H1 (cell line): ENCODE measurements around the gene PAX7. TPM values are rescaled to one million over a fixed set of nuclear protein-coding genes. Genes with fewer than 3 reads are reported as not detected.

Experiments used
- CTCF ChIA-PET: fragments of 300-600 bp; sonication (Branson Sonifier 250); formaldehyde crosslinking; loops from one replicate; lab custom pipeline; 2021; ENCODE audit not compliant: partially characterized antibody; lab: Charles Lee
- POLR2A ChIA-PET: fragments of 300-600 bp; sonication (Branson Sonifier 250); formaldehyde crosslinking; loops from one replicate; lab custom pipeline; 2021; ENCODE audit warnings: inconsistent platforms; ENCODE audit not compliant: partially characterized antibody; lab: Charles Lee
- DNase-seq, 2 experiments: peaks; one replicate each; pipeline versions ENCODE4 v3.0.0 to v3.0.0-alpha.2; 2010 to 2022; ENCODE audit warnings: low spot score in 2 of 2, low read depth in 1 of 2, mixed read lengths in 1 of 2
- FAIRE-seq: peaks from 2 replicates; lab custom pipeline; 2011; peaks lifted over from hg19 to GRCh38; lab: Jason Lieb, UNC
- H2AFZ ChIP-seq: 2 replicates; pipeline ENCODE4 v1.8.1; 2012; ENCODE audit warnings: low read length, inconsistent platforms
- H2AK5ac ChIP-seq: 2 replicates; pipeline ENCODE4 v1.6.1; 2013; ENCODE audit warnings: low read depth, low read length
- H2BK120ac ChIP-seq: replicated peaks from 2 replicates; pipeline ENCODE3; 2013; ENCODE audit warnings: low read depth, low read length, inconsistent platforms
- H2BK12ac ChIP-seq: 2 replicates; pipeline ENCODE4 v1.6.1; 2013; ENCODE audit warnings: low read depth, low read length
- H2BK15ac ChIP-seq: 2 replicates; pipeline ENCODE4 v1.6.1; 2013; ENCODE audit warnings: low read length
- H2BK20ac ChIP-seq: 2 replicates; pipeline ENCODE4 v1.6.1; 2013; ENCODE audit warnings: low read length
- H2BK5ac ChIP-seq: 2 replicates; pipeline ENCODE4 v1.6.1; 2013; ENCODE audit warnings: low read depth, low read length
- H3K14ac ChIP-seq: 2 replicates; pipeline ENCODE4 v1.6.1; 2013; ENCODE audit warnings: inconsistent platforms; ENCODE audit not compliant: insufficient read length
- H3K18ac ChIP-seq: 2 replicates; pipeline ENCODE4 v1.6.1; 2013; ENCODE audit warnings: low read length; ENCODE audit errors: extremely low read depth
- H3K23ac ChIP-seq: 2 replicates; pipeline ENCODE4 v1.6.1; 2013; ENCODE audit warnings: inconsistent platforms; ENCODE audit not compliant: insufficient read length
- H3K23me2 ChIP-seq: 2 replicates; pipeline ENCODE4 v1.6.1; 2013; ENCODE audit warnings: low read depth, low read length
- H3K27ac ChIP-seq: 2 replicates; pipeline ENCODE4 v1.6.1; 2011; ENCODE audit warnings: low read depth, low read length, inconsistent platforms
- H3K27me3 ChIP-seq, 4 experiments: replicated peaks in 1 of 4; 1 replicate in 1 of 4; 2 replicates in 3 of 4; pipeline versions ENCODE4 v1.6.1 to v1.8.1; 2011 to 2013; ENCODE audit warnings: low read length in 3 of 4, mild to moderate bottlenecking in 3 of 4, inconsistent platforms in 2 of 4, mixed read lengths in 2 of 4, moderate library complexity in 1 of 4; ENCODE audit not compliant: control insufficient read depth in 3 of 4, insufficient read depth in 3 of 4; ENCODE audit errors: extremely low read depth in 1 of 4
- H3K36me3 ChIP-seq, 4 experiments: 2 replicates each; pipeline versions ENCODE4 v1.6.1 to v1.8.1; 2011 to 2013; ENCODE audit warnings: mild to moderate bottlenecking in 4 of 4, low read length in 3 of 4, moderate library complexity in 2 of 4, control low read depth in 1 of 4, inconsistent platforms in 1 of 4; ENCODE audit not compliant: insufficient read depth in 4 of 4, control insufficient read depth in 2 of 4
- H3K4ac ChIP-seq: replicated peaks from 2 replicates; pipeline ENCODE3; 2013; ENCODE audit warnings: low read length, low read depth, mixed read lengths, inconsistent platforms; ENCODE audit not compliant: insufficient read length
- H3K4me1 ChIP-seq, 4 experiments: replicated peaks in 1 of 4; 1 replicate in 1 of 4; 2 replicates in 3 of 4; pipeline versions ENCODE4 v1.6.1 to v1.8.1; 2011 to 2013; ENCODE audit warnings: low read length in 3 of 4, inconsistent platforms in 2 of 4, mixed read lengths in 1 of 4; ENCODE audit not compliant: insufficient read depth in 4 of 4, control insufficient read depth in 3 of 4
- H3K4me2 ChIP-seq, 2 experiments: 2 replicates each; pipeline versions ENCODE4 v1.6.1 to v1.8.1; 2011 to 2013; ENCODE audit warnings: low read depth in 2 of 2, low read length in 2 of 2, control low read depth in 1 of 2, inconsistent platforms in 1 of 2, mild to moderate bottlenecking in 1 of 2; ENCODE audit not compliant: insufficient read depth in 1 of 2
- H3K4me3 ChIP-seq, 4 experiments: fragments of 200-600, 300-600 bp in 1 of 4; sonication (generic), shearing (Covaris generic), sonication (Bioruptor Twin) in 1 of 4; 2 replicates each; pipeline versions ENCODE4 v1.5.1 to v1.8.1; 2011 to 2016; ENCODE audit warnings: low read length in 4 of 4, low read depth in 3 of 4, control low read depth in 2 of 4, inconsistent platforms in 2 of 4, mild to moderate bottlenecking in 2 of 4, mixed read lengths in 1 of 4, moderate library complexity in 1 of 4; ENCODE audit not compliant: insufficient read depth in 2 of 4; ENCODE audit errors: extremely low read depth in 1 of 4
- H3K56ac ChIP-seq: replicated peaks from 2 replicates; pipeline ENCODE3; 2013; ENCODE audit warnings: low read depth, mild to moderate bottlenecking, mixed read lengths, low read length, inconsistent platforms; ENCODE audit not compliant: insufficient read length
- H3K79me1 ChIP-seq: 2 replicates; pipeline ENCODE4 v1.6.1; 2013; ENCODE audit warnings: low read depth, low read length, control low read depth
- H3K79me2 ChIP-seq, 2 experiments: 2 replicates each; pipeline versions ENCODE4 v1.6.1 to v1.8.1; 2012 to 2013; ENCODE audit warnings: low read length in 2 of 2, mild to moderate bottlenecking in 2 of 2, inconsistent platforms in 1 of 2; ENCODE audit not compliant: insufficient read depth in 2 of 2, control insufficient read depth in 1 of 2
- H3K9ac ChIP-seq, 4 experiments: replicated peaks in 1 of 4; 1 replicate in 1 of 4; 2 replicates in 3 of 4; pipeline versions ENCODE4 v1.6.1 to v1.8.1; 2011 to 2013; ENCODE audit warnings: low read depth in 3 of 4, low read length in 3 of 4, control low read depth in 2 of 4, mild to moderate bottlenecking in 2 of 4, moderate library complexity in 2 of 4, inconsistent platforms in 1 of 4; ENCODE audit errors: extremely low read depth in 1 of 4
- H3K9me3 ChIP-seq, 2 experiments: 2 replicates each; pipeline versions ENCODE4 v1.6.1 to v1.8.1; 2012 to 2013; ENCODE audit warnings: mild to moderate bottlenecking in 2 of 2, moderate library complexity in 2 of 2, control low read depth in 1 of 2, inconsistent platforms in 1 of 2, low read depth in 1 of 2, low read length in 1 of 2, mixed read lengths in 1 of 2; ENCODE audit not compliant: insufficient read depth in 2 of 2
- H4K20me1 ChIP-seq, 2 experiments: replicated peaks in 1 of 2; 2 replicates each; pipeline versions ENCODE3 to v1.8.1; 2011 to 2013; ENCODE audit warnings: inconsistent platforms in 2 of 2, low read length in 2 of 2, mild to moderate bottlenecking in 1 of 2; ENCODE audit not compliant: insufficient read depth in 2 of 2, control insufficient read depth in 1 of 2
- H4K5ac ChIP-seq: 2 replicates; pipeline ENCODE4 v1.6.1; 2013; ENCODE audit warnings: low read length, low read depth, mixed read lengths, inconsistent platforms; ENCODE audit not compliant: insufficient read length
- H4K8ac ChIP-seq: 2 replicates; pipeline ENCODE4 v1.8.0; 2013; ENCODE audit warnings: mild to moderate bottlenecking, moderate library complexity, low read length, inconsistent platforms; ENCODE audit not compliant: insufficient read depth; ENCODE audit errors: extremely low read depth
- H4K91ac ChIP-seq: replicated peaks from 2 replicates; pipeline ENCODE3; 2013; ENCODE audit warnings: low read length, mixed read lengths, inconsistent platforms; ENCODE audit not compliant: insufficient read length
- WGBS, 2 experiments: shearing (Covaris generic) in 1 of 2; methylation state at CpG; one replicate each; pipeline versions ENCODE4 v1.1.6 to v1.1.7; 2013 to 2015; ENCODE audit warnings: low lambda C conversion rate in 2 of 2, mixed read lengths in 2 of 2, inconsistent platforms in 1 of 2, low coverage in 1 of 2, missing lambda C conversion rate in 1 of 2; ENCODE audit not compliant: insufficient replicate concordance in 2 of 2, insufficient coverage in 1 of 2, insufficient read length in 1 of 2; ENCODE audit errors: extremely low coverage in 1 of 2, missing lambda C conversion rate in 1 of 2; 5-methylcytosine and 5-hydroxymethylcytosine counted together
- polyA plus RNA-seq, 7 experiments: library from polyadenylated mRNA; depleted of rRNA in 3 of 7; stranded (reverse) in 5 of 7; unstranded in 2 of 7; fragments of >200 nt in 5 of 7; fragments of 200-250 nt in 2 of 7; gene quantifications; 1 replicate in 5 of 7; 2 replicates in 1 of 7; 4 replicates in 1 of 7; pipeline versions ENCODE4 v1.2.1 to v1.2.3, GENCODE V29; 2011 to 2013; ENCODE audit warnings: missing spikeins in 2 of 7, mixed read lengths in 2 of 7
- total RNA-seq: library from RNA; stranded (reverse); fragmentation: NEBNext Ultra II Directional; extraction: Animal tissue kit (Norgen Biotek cat#: 25700); gene quantifications from 2 replicates; pipeline ENCODE4 v1.2.1, GENCODE V29; 2021

Gene PAX7
- total and polyA plus RNA-seq, 2 of the 8 experiments (the other 6 are each of a cell fraction or from before 2014, with no cell fraction given), result not detected

DNA sequence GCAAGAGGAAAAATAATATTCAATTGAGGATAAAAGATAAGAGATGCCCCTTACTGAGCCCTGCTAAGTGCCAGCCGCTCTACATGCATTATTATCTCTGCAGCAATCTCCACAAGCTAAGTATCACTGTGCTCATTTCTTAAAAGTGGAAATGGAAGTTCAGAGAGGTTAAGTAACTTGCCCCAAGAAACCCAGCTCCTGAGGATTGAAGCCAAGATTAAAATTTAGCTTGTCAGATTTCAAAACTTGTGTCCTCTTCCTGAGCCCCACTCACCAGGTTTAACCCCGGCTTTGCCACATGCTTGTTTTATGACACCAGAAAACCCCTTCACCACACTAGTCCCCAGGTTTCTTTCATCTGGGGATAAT is 11.2 kb upstream of the PAX7 start:
- Histone ChIP-seq H3K4me3 (no peak overlapping the region), H2BK5ac (no peak overlapping the region), H3K79me1 (no peaks in the 10 kb centered on the region), H4K5ac (no peak overlapping the region), H3K56ac (no peak overlapping the region), H3K4me2 (no peak overlapping the region), H2AK5ac (no peak overlapping the region), H2BK12ac (no peak overlapping the region), H3K27me3 (peaks cover 0 to 8% (median 4%) of the 10 kb centered on the region in 4 experiments; a peak in 4 of 7 replicates), H2BK20ac (no peak overlapping the region), H3K23me2 (no peaks in the 10 kb centered on the region), H4K91ac (no peak overlapping the region), H3K9me3 (no peaks in the 10 kb centered on the region), H3K4ac (no peak overlapping the region), H3K36me3 (no peaks in the 10 kb centered on the region), H3K27ac (no peak overlapping the region), H2BK15ac (no peak overlapping the region), H3K9ac (no peak overlapping the region), H2AFZ (no peak overlapping the region), H4K20me1 (no peaks in the 10 kb centered on the region), H2BK120ac (no peak overlapping the region), H3K4me1 (no peaks in the 10 kb centered on the region), H3K23ac (no peak overlapping the region), H4K8ac (no peak overlapping the region), H3K79me2 (no peaks in the 10 kb centered on the region), H3K14ac (no peak overlapping the region), H3K18ac (no peak overlapping the region)
- ChIA-PET CTCF (interaction anchor here (0.8 to 2.1 kb wide), 7 partner anchors 11 to 175 kb away, joined by 3 to 9 read pairs (median 4); no protein-coding TSS in a partner anchor), POLR2A (no interaction called here)
- 84% methylated on average over 2 of the region's 2 CpGs; no CpG with 5 or more reads in 1 of the 2 experiments for WGBS, 2 experiments
- FAIRE-seq (no peak), DNase-seq (no peak)
